ENCODE measurements around the gene TPRN.

TPRN gene

DNA sequence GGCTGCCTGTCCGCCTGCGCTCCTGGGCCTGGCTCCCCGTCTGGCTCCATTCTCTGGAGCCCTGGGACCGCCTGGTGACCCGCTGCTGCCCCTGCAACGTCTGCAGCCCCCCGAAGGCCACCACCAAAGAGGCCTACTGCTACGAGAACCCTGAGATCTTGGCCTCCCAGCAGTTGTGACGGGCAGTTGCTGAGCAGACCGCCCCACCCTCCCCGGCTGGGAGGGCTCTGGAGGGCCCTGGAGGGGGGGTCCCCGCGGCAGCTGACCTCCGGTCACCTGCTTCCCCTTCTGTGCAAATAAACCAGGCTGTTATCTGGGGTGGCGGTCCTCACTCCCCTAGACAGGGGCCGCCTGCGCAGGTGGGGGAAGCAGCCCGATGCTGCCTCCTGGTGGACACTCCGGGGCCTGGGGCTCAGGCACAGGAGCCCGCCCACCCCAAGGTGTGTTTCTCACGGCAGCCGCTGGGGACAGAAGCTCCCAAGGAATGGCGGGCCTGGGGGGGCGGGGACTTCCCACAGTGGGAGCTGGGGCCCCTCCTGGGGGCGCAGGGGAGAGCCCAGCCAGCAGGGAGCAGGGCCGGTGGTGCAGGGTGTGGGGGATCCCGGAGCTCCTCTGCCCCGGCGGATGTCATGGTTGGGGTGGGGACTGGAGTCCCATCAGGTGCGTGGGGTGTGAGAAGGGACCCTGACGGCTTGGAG lies 35.8 kb upstream of the TPRN start:
- TF ChIP-seq, protein P1, sequence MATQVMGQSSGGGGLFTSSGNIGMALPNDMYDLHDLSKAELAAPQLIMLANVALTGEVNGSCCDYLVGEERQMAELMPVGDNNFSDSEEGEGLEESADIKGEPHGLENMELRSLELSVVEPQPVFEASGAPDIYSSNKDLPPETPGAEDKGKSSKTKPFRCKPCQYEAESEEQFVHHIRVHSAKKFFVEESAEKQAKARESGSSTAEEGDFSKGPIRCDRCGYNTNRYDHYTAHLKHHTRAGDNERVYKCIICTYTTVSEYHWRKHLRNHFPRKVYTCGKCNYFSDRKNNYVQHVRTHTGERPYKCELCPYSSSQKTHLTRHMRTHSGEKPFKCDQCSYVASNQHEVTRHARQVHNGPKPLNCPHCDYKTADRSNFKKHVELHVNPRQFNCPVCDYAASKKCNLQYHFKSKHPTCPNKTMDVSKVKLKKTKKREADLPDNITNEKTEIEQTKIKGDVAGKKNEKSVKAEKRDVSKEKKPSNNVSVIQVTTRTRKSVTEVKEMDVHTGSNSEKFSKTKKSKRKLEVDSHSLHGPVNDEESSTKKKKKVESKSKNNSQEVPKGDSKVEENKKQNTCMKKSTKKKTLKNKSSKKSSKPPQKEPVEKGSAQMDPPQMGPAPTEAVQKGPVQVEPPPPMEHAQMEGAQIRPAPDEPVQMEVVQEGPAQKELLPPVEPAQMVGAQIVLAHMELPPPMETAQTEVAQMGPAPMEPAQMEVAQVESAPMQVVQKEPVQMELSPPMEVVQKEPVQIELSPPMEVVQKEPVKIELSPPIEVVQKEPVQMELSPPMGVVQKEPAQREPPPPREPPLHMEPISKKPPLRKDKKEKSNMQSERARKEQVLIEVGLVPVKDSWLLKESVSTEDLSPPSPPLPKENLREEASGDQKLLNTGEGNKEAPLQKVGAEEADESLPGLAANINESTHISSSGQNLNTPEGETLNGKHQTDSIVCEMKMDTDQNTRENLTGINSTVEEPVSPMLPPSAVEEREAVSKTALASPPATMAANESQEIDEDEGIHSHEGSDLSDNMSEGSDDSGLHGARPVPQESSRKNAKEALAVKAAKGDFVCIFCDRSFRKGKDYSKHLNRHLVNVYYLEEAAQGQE (IDR thresholded peaks at IDR 0.05; ENCODE audit: insufficient read depth in 1 of 2, low read depth in 2 of 2, low read length in 2 of 2) = no peak
- TF ChIP-seq SIN3A (IDR thresholded peaks at IDR 0.05; ENCODE audit: borderline replicate concordance, insufficient read depth, low read length) = no peak
- no peak for TF ChIP-seq POLR2AphosphoS5 (IDR thresholded peaks at IDR 0.05; ENCODE audit: low read depth, low read length)

DNA sequence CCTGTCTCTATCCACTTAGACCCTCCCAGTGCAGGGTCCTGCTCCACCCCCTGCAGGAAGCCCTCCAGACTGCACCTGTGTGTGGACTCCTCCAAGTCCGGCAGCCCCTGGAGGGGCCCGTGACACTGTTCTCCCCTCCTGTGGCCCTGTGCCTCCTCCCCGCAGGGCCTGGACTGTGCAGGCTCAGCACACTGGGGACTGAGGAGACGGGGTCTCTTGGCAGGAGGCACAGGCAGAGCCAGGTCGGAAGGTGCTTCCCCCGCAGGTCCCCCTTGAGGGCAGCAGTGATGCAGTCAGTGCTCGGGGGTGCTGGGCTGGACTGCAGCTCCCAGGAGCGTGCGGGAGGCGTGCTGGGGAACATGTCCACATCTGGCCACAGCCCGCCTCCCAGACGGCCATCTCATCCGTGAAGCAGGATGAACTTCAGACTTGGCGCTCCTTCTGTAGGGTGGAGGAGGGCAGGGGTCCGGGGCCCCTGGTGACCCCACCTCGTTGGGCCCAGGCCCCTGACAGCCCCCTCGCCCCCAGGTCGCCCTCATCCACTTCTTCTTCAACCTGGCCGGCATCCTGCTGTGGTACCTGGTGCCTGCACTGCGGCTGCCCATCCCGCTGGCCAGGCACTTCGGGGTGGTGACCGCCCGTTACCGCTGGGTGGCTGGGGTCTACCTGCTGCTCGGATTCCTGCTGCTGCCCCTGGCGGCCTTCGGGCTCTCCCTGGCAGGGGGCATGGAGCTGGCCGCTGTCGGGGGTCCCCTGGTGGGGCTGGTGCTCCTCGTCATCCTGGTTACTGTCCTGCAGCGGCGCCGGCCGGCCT lies 35.1 kb upstream of the TPRN start:
- TF ChIP-seq TAF1 (IDR thresholded peaks at IDR 0.05; ENCODE audit: borderline replicate concordance, insufficient read depth, low read length) = no peak
- TF ChIP-seq, protein P1 (IDR thresholded peaks at IDR 0.05; ENCODE audit: insufficient read depth in 1 of 2, low read depth in 2 of 2, low read length in 2 of 2) = no peak
- TF ChIP-seq SIN3A (IDR thresholded peaks at IDR 0.05; ENCODE audit: borderline replicate concordance, insufficient read depth, low read length) = no peak
- no peak for TF ChIP-seq POLR2AphosphoS5 (IDR thresholded peaks at IDR 0.05; ENCODE audit: low read depth, low read length)
- no peak for TF ChIP-seq FOXP2 (optimal IDR thresholded peaks at IDR 0.05; ENCODE audit: borderline replicate concordance, extremely low read depth, extremely low read length, insufficient read depth)

DNA sequence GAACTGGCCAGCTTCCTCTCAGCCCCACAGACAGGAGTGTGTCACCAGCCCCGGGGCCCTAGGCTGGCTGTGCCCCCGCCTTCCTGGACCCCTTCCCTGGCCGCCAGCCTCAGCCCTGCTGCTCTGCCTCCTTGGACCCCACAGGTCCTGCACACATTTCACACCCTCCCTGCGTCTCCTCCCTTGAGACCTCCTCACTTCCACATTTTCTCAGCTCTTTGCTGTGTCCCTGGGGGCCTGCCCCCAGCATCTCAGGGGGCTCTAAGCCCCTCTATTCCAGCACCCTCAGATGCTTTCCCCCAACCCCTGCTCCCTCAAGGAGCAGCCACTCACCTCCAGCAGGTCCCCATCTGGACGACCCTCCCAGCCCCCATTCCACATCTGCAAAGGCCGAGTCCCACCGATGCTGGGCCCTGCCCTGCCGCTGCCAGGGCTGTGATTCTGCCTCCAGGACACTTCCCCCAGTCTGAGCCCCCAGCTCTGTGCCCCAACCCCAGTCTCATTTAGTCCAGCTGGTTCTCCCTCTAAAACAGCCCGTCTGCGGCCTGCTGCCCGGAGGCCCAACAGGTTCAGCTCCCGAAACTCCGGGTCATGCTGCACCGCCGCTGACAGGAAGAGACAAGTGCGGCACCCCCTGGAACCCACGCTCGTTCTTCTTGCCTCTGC lies 34.4 kb upstream of the TPRN start:
- no peak for TF ChIP-seq TAF1 (IDR thresholded peaks at IDR 0.05; ENCODE audit: borderline replicate concordance, insufficient read depth, low read length)
- TF ChIP-seq SIN3A (IDR thresholded peaks at IDR 0.05; ENCODE audit: borderline replicate concordance, insufficient read depth, low read length) = no peak

DNA sequence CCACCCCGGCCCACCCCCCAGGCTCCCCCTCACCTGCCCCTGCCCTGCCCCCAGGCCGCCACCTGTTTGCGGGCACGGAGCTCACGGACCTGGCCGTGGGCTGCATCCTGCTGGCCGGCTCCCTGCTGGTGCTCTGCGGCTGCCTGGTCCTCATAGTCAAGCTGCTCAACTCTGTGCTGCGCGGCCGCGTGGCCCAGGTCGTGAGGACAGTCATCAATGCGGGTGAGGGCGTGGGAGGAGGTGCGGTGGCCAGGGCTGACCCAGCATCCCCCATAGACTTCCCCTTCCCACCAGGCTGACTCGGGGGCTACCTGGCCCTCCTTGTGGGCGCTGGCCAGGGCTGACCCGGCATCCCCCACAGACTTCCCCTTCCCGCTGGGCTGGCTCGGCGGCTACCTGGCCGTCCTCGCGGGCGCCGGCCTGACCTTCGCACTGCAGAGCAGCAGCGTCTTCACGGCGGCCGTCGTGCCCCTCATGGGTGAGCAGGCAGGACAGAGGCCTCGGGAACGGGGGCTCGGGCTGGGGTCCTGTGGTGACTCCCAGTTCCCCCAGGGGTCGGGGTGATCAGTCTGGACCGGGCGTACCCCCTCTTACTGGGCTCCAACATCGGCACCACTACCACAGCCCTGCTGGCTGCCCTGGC lies 33.6 kb upstream of the TPRN start:
- TF ChIP-seq, protein P1 (IDR thresholded peaks at IDR 0.05; ENCODE audit: insufficient read depth in 1 of 2, low read depth in 2 of 2, low read length in 2 of 2) = no peak
- TF ChIP-seq POLR2AphosphoS5 (IDR thresholded peaks at IDR 0.05; ENCODE audit: low read depth, low read length) = no peak

DNA sequence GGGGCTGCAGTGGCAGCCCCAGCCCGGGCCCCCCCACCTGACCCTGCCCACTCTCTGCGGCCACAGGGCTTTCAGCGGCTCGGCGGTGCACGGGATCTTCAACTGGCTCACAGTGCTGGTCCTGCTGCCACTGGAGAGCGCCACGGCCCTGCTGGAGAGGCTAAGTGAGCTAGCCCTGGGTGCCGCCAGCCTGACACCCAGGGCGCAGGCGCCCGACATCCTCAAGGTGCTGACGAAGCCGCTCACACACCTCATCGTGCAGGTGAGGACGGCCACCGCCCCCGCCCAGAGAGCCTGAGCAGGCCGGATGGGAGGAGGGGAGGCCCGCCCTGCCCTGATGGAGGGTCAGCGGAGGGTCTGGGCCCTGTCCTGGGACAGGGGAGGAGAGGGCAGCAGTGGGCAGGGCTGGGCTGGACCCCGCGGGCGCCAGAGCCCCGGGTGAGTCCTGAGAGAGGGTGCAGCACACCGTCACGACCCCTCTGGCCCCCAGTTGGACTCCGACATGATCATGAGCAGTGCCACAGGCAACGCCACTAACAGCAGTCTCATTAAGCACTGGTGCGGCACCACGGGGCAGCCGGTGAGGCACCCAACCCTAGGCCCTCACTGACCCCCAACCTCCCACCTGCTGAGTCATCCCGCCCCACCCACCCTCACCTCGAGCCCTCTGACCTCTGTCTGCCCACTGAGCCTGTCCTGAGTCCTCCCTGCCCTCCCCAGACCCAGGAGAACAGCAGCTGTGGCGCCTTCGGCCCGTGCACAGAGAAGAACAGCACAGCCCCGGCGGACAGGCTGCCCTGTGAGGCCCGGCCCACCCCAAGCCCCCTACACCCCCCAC lies 32.8 kb upstream of the TPRN start:
- TF ChIP-seq POLR2AphosphoS5 (IDR thresholded peaks at IDR 0.05; ENCODE audit: low read depth, low read length) (no peak), TAF1 (IDR thresholded peaks at IDR 0.05; ENCODE audit: borderline replicate concordance, insufficient read depth, low read length) (no peak), FOXP2 (optimal IDR thresholded peaks at IDR 0.05; ENCODE audit: borderline replicate concordance, extremely low read depth, extremely low read length, insufficient read depth) (no peak), SIN3A (IDR thresholded peaks at IDR 0.05; ENCODE audit: borderline replicate concordance, insufficient read depth, low read length) (no peak)
- TF ChIP-seq, protein P1 (IDR thresholded peaks at IDR 0.05; ENCODE audit: insufficient read depth in 1 of 2, low read depth in 2 of 2, low read length in 2 of 2) = no peak
